ENCODE results near the gene TMEM248. TPM values are rescaled to one million over a fixed set of nuclear protein-coding genes. Genes with fewer than 3 reads are reported as not detected.
"Not testable (repeated sequence)": the region's sequence is repeated elsewhere in the genome, so short reads cannot be mapped to it uniquely, and the experiment has no call there.

The TMEM248 gene
- total and polyA plus RNA-seq, 2 of the 13 experiments (the other 11 are each of a cell fraction or from before 2014, with no cell fraction given) = 54.3 to 109 TPM

DNA sequence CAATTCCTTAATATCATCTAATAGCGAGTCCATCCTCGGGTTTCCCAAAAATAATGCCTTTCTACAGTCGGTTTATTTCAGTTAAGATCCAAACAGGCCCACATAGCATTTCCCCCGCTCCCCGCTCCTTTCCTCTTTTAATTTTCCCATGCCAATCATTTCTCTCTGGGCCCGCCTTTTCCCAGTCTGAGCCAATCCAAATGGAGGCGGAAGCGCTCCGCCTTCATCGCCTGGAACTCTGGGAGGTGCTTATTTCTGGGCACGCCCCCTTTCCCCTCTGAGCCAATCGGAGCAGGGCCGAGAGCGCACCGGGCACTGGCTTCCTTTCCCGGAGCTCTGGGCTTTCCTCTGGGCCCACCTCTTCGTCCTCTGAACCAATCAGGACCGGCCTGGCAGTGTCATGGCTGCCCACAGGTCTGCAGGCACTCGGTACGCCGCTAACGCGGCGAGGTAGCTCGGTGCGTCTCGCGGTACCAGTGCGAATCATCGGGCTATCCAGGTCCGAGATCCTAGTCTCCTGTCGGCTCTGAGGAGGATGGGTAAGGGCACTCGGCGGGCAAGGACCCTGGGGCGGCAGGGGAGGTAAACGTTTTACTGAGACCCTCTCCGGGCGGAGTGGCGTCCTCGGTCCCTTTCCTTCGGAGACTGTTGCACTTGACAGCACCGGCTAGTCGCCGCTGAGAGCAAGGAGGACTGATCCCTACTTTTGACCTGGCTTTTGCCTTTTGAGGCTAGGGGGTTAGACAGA is 75.6 kb downstream of the TMEM248 start, which contains the start of gene TYW1 (continued):
- TF ChIP-seq, protein P1, sequence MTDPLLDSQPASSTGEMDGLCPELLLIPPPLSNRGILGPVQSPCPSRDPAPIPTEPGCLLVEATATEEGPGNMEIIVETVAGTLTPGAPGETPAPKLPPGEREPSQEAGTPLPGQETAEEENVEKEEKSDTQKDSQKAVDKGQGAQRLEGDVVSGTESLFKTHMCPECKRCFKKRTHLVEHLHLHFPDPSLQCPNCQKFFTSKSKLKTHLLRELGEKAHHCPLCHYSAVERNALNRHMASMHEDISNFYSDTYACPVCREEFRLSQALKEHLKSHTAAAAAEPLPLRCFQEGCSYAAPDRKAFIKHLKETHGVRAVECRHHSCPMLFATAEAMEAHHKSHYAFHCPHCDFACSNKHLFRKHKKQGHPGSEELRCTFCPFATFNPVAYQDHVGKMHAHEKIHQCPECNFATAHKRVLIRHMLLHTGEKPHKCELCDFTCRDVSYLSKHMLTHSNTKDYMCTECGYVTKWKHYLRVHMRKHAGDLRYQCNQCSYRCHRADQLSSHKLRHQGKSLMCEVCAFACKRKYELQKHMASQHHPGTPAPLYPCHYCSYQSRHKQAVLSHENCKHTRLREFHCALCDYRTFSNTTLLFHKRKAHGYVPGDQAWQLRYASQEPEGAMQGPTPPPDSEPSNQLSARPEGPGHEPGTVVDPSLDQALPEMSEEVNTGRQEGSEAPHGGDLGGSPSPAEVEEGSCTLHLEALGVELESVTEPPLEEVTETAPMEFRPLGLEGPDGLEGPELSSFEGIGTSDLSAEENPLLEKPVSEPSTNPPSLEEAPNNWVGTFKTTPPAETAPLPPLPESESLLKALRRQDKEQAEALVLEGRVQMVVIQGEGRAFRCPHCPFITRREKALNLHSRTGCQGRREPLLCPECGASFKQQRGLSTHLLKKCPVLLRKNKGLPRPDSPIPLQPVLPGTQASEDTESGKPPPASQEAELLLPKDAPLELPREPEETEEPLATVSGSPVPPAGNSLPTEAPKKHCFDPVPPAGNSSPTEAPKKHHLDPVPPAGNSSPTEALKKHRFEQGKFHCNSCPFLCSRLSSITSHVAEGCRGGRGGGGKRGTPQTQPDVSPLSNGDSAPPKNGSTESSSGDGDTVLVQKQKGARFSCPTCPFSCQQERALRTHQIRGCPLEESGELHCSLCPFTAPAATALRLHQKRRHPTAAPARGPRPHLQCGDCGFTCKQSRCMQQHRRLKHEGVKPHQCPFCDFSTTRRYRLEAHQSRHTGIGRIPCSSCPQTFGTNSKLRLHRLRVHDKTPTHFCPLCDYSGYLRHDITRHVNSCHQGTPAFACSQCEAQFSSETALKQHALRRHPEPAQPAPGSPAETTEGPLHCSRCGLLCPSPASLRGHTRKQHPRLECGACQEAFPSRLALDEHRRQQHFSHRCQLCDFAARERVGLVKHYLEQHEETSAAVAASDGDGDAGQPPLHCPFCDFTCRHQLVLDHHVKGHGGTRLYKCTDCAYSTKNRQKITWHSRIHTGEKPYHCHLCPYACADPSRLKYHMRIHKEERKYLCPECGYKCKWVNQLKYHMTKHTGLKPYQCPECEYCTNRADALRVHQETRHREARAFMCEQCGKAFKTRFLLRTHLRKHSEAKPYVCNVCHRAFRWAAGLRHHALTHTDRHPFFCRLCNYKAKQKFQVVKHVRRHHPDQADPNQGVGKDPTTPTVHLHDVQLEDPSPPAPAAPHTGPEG (CRISPR knock-in tag; IDR thresholded peaks at IDR 0.05) = 0 out of 2 replicates have a peak, but pooled peaks have one; percentile 3

DNA sequence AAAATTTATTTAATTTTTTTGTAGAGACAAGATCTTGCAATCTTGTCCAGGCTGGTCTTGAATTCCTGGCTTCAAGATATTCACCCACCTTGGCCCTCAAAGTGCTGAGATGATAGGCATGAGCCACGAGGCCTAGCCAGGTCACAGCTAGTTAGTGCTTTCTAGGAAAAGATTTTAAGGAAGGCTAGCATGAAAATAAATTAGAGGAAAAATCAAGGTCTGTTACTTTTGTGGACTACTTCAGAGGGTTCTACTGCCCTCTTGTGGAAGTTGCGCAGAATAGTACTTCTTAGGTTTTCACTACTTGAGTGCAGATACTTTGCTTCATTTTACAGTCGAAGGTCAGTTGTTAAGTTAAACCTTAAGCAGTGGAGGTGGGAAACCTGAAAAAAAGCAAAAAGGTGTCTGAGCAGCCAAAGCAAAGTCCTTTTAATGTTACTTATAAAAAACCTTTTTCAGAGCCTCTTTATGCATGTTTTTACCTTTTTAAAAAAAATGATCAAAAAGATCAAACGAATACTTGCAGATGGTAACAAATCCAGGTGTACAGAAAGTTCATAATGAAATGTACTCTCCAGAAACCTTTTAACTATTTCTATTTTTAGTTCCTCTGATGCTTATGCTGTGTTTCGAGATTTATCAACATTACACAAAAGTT is 79.7 kb downstream of the TMEM248 start:
- H3K4me2 ChIP-seq (ENCODE audit: low read depth, low read length); ATAC-seq; H3K4me3 ChIP-seq (replicated peaks in 1 of 3; ENCODE audit: insufficient read depth in 1 of 3, low read depth in 2 of 3, low read length in 3 of 3); H3K9ac ChIP-seq (ENCODE audit: insufficient read depth, low read depth, low read length); POLR2A ChIA-PET; H3K79me2 ChIP-seq (ENCODE audit: insufficient read depth, low read length); CTCF ChIA-PET (ENCODE audit: low intra/inter-chr PET ratio, low total read pairs); H3K27ac ChIP-seq (ENCODE audit: extremely low read length, insufficient read depth, low read length); H2AFZ ChIP-seq (ENCODE audit: low read length); intact Hi-C loops (cut with micrococcal nuclease; ENCODE audit: unreplicated experiment); H3K9me3 ChIP-seq (ENCODE audit: low read length); H3K36me3 ChIP-seq (replicated peaks in 1 of 2; ENCODE audit: control insufficient read depth in 1 of 2, insufficient read depth in 2 of 2, low read length in 2 of 2); H4K20me1 ChIP-seq (ENCODE audit: insufficient read depth, low read length); H3K4me1 ChIP-seq (ENCODE audit: insufficient read depth, low read length); in situ Hi-C loops (cut with HindIII; ENCODE audit: extremely low pct_ligation_motif_present, low pct_unique_long_range_greater_than_20kb); BruUV-seq (replicated peaks); H3K27me3 ChIP-seq (ENCODE audit: control insufficient read depth in 1 of 2, insufficient read depth in 2 of 2, low read length in 2 of 2): not testable (repeated sequence)
- peak; percentile 66 for TF ChIP-seq STAG1 (CRISPR knock-in tag; IDR thresholded peaks at IDR 0.05)
- peak; percentile 62 for TF ChIP-seq BCL6 (CRISPR knock-in tag; IDR thresholded peaks at IDR 0.05)
- TF ChIP-seq, protein P2, sequence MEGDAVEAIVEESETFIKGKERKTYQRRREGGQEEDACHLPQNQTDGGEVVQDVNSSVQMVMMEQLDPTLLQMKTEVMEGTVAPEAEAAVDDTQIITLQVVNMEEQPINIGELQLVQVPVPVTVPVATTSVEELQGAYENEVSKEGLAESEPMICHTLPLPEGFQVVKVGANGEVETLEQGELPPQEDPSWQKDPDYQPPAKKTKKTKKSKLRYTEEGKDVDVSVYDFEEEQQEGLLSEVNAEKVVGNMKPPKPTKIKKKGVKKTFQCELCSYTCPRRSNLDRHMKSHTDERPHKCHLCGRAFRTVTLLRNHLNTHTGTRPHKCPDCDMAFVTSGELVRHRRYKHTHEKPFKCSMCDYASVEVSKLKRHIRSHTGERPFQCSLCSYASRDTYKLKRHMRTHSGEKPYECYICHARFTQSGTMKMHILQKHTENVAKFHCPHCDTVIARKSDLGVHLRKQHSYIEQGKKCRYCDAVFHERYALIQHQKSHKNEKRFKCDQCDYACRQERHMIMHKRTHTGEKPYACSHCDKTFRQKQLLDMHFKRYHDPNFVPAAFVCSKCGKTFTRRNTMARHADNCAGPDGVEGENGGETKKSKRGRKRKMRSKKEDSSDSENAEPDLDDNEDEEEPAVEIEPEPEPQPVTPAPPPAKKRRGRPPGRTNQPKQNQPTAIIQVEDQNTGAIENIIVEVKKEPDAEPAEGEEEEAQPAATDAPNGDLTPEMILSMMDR (CRISPR knock-in tag; IDR thresholded peaks at IDR 0.05) = peak; percentile 18; the same call in 1 of the 2 replicates
- peak; percentile 34 for DNase-seq (ENCODE audit: low spot score)
- 48% methylated on average over 4 of the region's 5 CpGs for WGBS (ENCODE audit: low lambda C conversion rate)
- peak; percentile 88 for FAIRE-seq

DNA sequence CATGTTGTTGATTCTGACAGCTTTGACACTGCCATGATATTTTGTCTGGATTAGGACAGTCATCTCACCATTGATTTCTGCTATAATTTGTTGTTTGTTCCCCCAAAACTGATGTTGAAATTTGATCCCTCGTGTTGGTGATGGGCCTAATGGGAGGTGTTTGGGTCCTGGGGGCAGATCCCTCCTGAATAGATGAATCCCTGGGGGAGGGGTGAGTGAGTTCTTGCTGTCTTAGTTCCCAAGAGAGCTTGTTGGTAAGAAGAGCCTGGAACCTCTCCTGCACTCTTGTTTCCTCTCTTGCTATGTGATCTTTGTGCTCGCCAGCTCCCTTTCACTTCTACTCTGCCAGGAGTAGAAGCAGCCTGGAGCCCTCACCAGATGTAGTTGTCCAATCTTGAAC is 83.1 kb downstream of the TMEM248 start:
- in situ Hi-C loops (cut with HindIII; ENCODE audit: extremely low pct_ligation_motif_present, low pct_unique_long_range_greater_than_20kb) = not testable (repeated sequence)

More for the DNA sequence above, 83.1 kb downstream of the TMEM248 start:
- H3K27ac ChIP-seq (ENCODE audit: extremely low read length, insufficient read depth, low read length); H3K4me1 ChIP-seq (ENCODE audit: insufficient read depth, low read length); DNase-seq (ENCODE audit: low spot score); H4K20me1 ChIP-seq (ENCODE audit: insufficient read depth, low read length); H3K4me2 ChIP-seq (ENCODE audit: low read depth, low read length); H3K9ac ChIP-seq (ENCODE audit: insufficient read depth, low read depth, low read length); H3K27me3 ChIP-seq (ENCODE audit: control insufficient read depth in 1 of 2, insufficient read depth in 2 of 2, low read length in 2 of 2); H3K79me2 ChIP-seq (ENCODE audit: insufficient read depth, low read length); BruUV-seq (replicated peaks); H3K4me3 ChIP-seq (replicated peaks in 1 of 3; ENCODE audit: insufficient read depth in 1 of 3, low read depth in 2 of 3, low read length in 3 of 3); FAIRE-seq; CTCF ChIA-PET (ENCODE audit: low intra/inter-chr PET ratio, low total read pairs); ATAC-seq; H3K9me3 ChIP-seq (ENCODE audit: low read length); intact Hi-C loops (cut with micrococcal nuclease; ENCODE audit: unreplicated experiment); H2AFZ ChIP-seq (ENCODE audit: low read length); POLR2A ChIA-PET: not testable (repeated sequence)
- peaks cover 5 to 15% of the 10 kb centered on the region in 2 experiments; a peak in 4 of 5 replicates for H3K36me3 ChIP-seq (replicated peaks in 1 of 2; ENCODE audit: control insufficient read depth in 1 of 2, insufficient read depth in 2 of 2, low read length in 2 of 2)
- 90% methylated on average over 2 of the region's 2 CpGs for WGBS (ENCODE audit: low lambda C conversion rate)
